B cell (primary cell): ENCODE results near the gene USE1. TPM values are rescaled to one million over a fixed set of nuclear protein-coding genes. Genes with fewer than 3 reads are reported as not detected.
A peak's percentile ranks its signal among the peaks of the same experiment; 100 is the strongest.

Experiments
- ATAC-seq: fragments of 200-7000 bp; cut with Tn5 transposase; one replicate; pipeline ENCODE4 v1.10.0; 2021; ENCODE audit warnings: low read depth, mild to moderate bottlenecking, moderate number of reproducible peaks, moderate library complexity
- CTCF ChIA-PET: fragments of 350-600 bp; sonication (Branson Sonifier 250); formaldehyde crosslinking; loops from one replicate; lab custom pipeline; 2021; ENCODE audit warnings: antibody characterized with exemption, inconsistent platforms; lab: Charles Lee
- POLR2A ChIA-PET: fragments of 350-600 bp; sonication (Branson Sonifier 250); formaldehyde crosslinking; loops from one replicate; lab custom pipeline; 2021; ENCODE audit warnings: antibody characterized with exemption; lab: Charles Lee
- DNase-seq: peaks from one replicate; pipeline ENCODE4 v3.0.0; 2013
- H2AFZ ChIP-seq: 2 replicates; pipeline ENCODE4 v1.6.1; 2012; ENCODE audit warnings: mild to moderate bottlenecking, low read depth, low read length; ENCODE audit not compliant: insufficient read depth, poor library complexity, severe bottlenecking
- H3K27ac ChIP-seq, 2 donors: 1 replicate in 1 of 2; 2 replicates in 1 of 2; pipeline ENCODE4 v1.5.1; 2012 to 2013; ENCODE audit warnings: low read length in 2 of 2, mild to moderate bottlenecking in 2 of 2, moderate library complexity in 1 of 2
- H3K27me3 ChIP-seq, 4 experiments: fragments of 200-600 bp in 1 of 4; sonication (generic) in 1 of 4; replicated peaks in 1 of 4; 1 replicate in 2 of 4; 2 replicates in 2 of 4; pipeline versions ENCODE4 v1.6.1 to v1.7.0; 2013 to 2016; ENCODE audit warnings: low read length in 3 of 4, mild to moderate bottlenecking in 2 of 4, mixed read lengths in 1 of 4, moderate library complexity in 1 of 4; ENCODE audit not compliant: insufficient read depth in 4 of 4, control insufficient read depth in 3 of 4; ENCODE audit errors: control extremely low read depth in 1 of 4
- H3K36me3 ChIP-seq, 2 experiments: replicated peaks in 1 of 2; 1 replicate in 1 of 2; 2 replicates in 1 of 2; pipeline versions ENCODE4 v1.6.1 to v1.7.1; 2013; ENCODE audit warnings: low read length in 1 of 2; ENCODE audit not compliant: insufficient read depth in 2 of 2, control insufficient read depth in 1 of 2; ENCODE audit errors: control extremely low read depth in 1 of 2, extremely low read depth in 1 of 2
- H3K4me1 ChIP-seq, 2 donors: fragments of 200-600 bp in 1 of 2; sonication (generic) in 1 of 2; 1 replicate in 1 of 2; 2 replicates in 1 of 2; pipeline versions ENCODE4 v1.5.1 to v1.6.1; 2013 to 2017; ENCODE audit warnings: low read length in 2 of 2; ENCODE audit not compliant: control insufficient read depth in 2 of 2, insufficient read depth in 2 of 2
- H3K4me2 ChIP-seq: replicated peaks from 2 replicates; pipeline ENCODE3; 2012; ENCODE audit warnings: mild to moderate bottlenecking, low read depth, low read length; ENCODE audit not compliant: poor library complexity, severe bottlenecking
- H3K4me3 ChIP-seq, 5 experiments: fragments of 200-600 bp in 1 of 5; sonication (generic) in 1 of 5; 1 replicate in 3 of 5; 2 replicates in 2 of 5; pipeline versions ENCODE4 v1.5.1 to v1.7.0; 2011 to 2016; ENCODE audit warnings: low read length in 4 of 5, mild to moderate bottlenecking in 4 of 5, low read depth in 2 of 5, control low read depth in 1 of 5, moderate library complexity in 1 of 5; ENCODE audit not compliant: insufficient read depth in 1 of 5; ENCODE audit errors: control extremely low read depth in 1 of 5, extremely low read depth in 1 of 5
- H3K79me2 ChIP-seq: fragments of 200-600 bp; sonication (generic); one replicate; pipeline ENCODE4 v1.6.0; 2016; ENCODE audit warnings: low read length; ENCODE audit not compliant: control insufficient read depth, insufficient read depth
- H3K9ac ChIP-seq: fragments of 200-600 bp; sonication (generic); 2 replicates; pipeline ENCODE4 v1.6.1; 2017; ENCODE audit warnings: mild to moderate bottlenecking, low read length, moderate library complexity
- H3K9me3 ChIP-seq, 3 donors: one replicate each; pipeline versions ENCODE4 v1.6.1 to v1.7.1; 2013; ENCODE audit warnings: low read length in 2 of 3; ENCODE audit not compliant: control insufficient read depth in 2 of 3, insufficient read depth in 1 of 3; ENCODE audit errors: control extremely low read depth in 1 of 3
- H4K20me1 ChIP-seq: 2 replicates; pipeline ENCODE4 v1.6.0; 2012; ENCODE audit warnings: mild to moderate bottlenecking, low read length; ENCODE audit not compliant: insufficient read depth, control insufficient read depth, poor library complexity, severe bottlenecking
- H3K27ac Mint-ChIP-seq: one replicate; pipeline ENCODE4 v1.8.0; 2021; ENCODE audit warnings: mixed read lengths
- H3K27me3 Mint-ChIP-seq: one replicate; pipeline ENCODE4 v1.8.0; 2021; ENCODE audit warnings: mixed read lengths
- H3K4me1 Mint-ChIP-seq: one replicate; pipeline ENCODE4 v1.8.0; 2021; ENCODE audit warnings: mixed read lengths
- H3K4me3 Mint-ChIP-seq: one replicate; pipeline ENCODE4 v1.8.0; 2021; ENCODE audit warnings: mixed read lengths
- H3K9me3 Mint-ChIP-seq: one replicate; pipeline ENCODE4 v1.8.0; 2022; ENCODE audit warnings: mixed read lengths; ENCODE audit not compliant: insufficient read depth
- CTCF ChIP-seq: fragments of 200-600 bp; IDR thresholded peaks from one replicate; pipeline ENCODE4 v1.8.0; 2022; ENCODE audit warnings: antibody characterized with exemption, mild to moderate bottlenecking
- EZH2 ChIP-seq: IDR thresholded peaks from 2 replicates; pipeline ENCODE4 v1.6.1; 2012; ENCODE audit warnings: borderline replicate concordance, low read depth, mild to moderate bottlenecking, moderate library complexity, low read length; ENCODE audit not compliant: insufficient read depth, poor library complexity, severe bottlenecking
- WGBS: methylation state at CpG from one replicate; pipeline ENCODE4 v1.1.5; 2013; ENCODE audit warnings: missing lambda C conversion rate; ENCODE audit not compliant: insufficient coverage; 5-methylcytosine and 5-hydroxymethylcytosine counted together
- intact Hi-C: fragments of 100-400 bp; cut with micrococcal nuclease; formaldehyde crosslinking; loops from one replicate; pipeline ENCODE4 v1.10.0; 2022
- polyA minus RNA-seq: library from RNA; depleted of rRNA, polyadenylated mRNA; stranded (reverse); fragments of >200 nt; gene quantifications from 2 replicates; pipeline ENCODE4 v1.2.3, GENCODE V29; 2012
- polyA plus RNA-seq: library from polyadenylated mRNA; depleted of rRNA; stranded (reverse); fragments of >200 nt; gene quantifications from 2 replicates; pipeline ENCODE4 v1.2.3, GENCODE V29; 2012
- total RNA-seq, 2 donors: library from RNA; stranded (reverse); fragments of 120-200 nt in 1 of 2; gene quantifications; 1 replicate in 1 of 2; 2 replicates in 1 of 2; pipeline versions ENCODE4 v1.2.3 to v1.2.4, GENCODE V29; 2013 to 2022

Gene USE1
- total RNA-seq (39.9 and 49.5 TPM in 2 replicates), polyA plus RNA-seq (48.3 and 56.5 TPM in 2 replicates), polyA minus RNA-seq (27.5 and 32.7 TPM in 2 replicates)
- 28.4 TPM for total RNA-seq (2013)

GRCh38 chr19:17215127-17215971, at the start of gene USE1:
TSS of gene USE1 (plus strand) at chr19:17215357. CDS start at chr19:17215406, 49 bp downstream.
- H3K9me3 ChIP-seq: no peaks in the 10 kb centered on the region
- peak within 1 kb of the TSS; percentile 97 for H3K27ac Mint-ChIP-seq

More at GRCh38 chr19:17215127-17215971, at the start of gene USE1:
- Histone ChIP-seq H2AFZ (peak within 1 kb of the TSS; percentile 81), H3K27ac (peak within 1 kb of the TSS; percentile 91), H3K4me2 (peak within 1 kb of the TSS; percentile 76), H3K79me2 (no peaks in the 10 kb centered on the region), H4K20me1 (no peaks in the 10 kb centered on the region), H3K9ac (peak within 1 kb of the TSS; percentile 89), H3K4me1 (peaks cover 10 to 24% of the 10 kb centered on the region in 2 donors), H3K4me3 (peak within 1 kb of the TSS; percentile 41 to 94 (median 80)), H3K27me3 (no peaks in the 10 kb centered on the region), H3K36me3 (peaks cover 0 to 37% of the 10 kb centered on the region in 2 experiments)
- Mint-ChIP-seq H3K9me3 (no peaks in the 10 kb centered on the region), H3K27me3 (no peaks in the 10 kb centered on the region), H3K4me1 (peaks cover 19% of the 10 kb centered on the region), H3K4me3 (peak within 1 kb of the TSS; percentile 92)
- TF ChIP-seq EZH2: no peak
- no peak for TF ChIP-seq CTCF
- WGBS: 6% methylated on average over 49 of the region's 56 CpGs
- intact Hi-C loops: loop anchor here (1.0 kb wide), 4 partner anchors 11 to 122 kb away; partner anchors contain the start of genes BABAM1, GTPBP3 and OCEL1
- ChIA-PET CTCF (interaction anchor here (0.7 to 3.0 kb wide), 13 partner anchors 9 to 149 kb away, joined by 3 to 13 read pairs (median 4); partner anchors contain the start of genes DDA1, MRPL34 and OCEL1), POLR2A (interaction anchor here (0.6 to 1.8 kb wide), 22 partner anchors 10 to 555 kb away, joined by 3 to 29 read pairs (median 4); partner anchors contain the start of genes MRPL34, MYO9B, NR2F6 and OCEL1)
- ATAC-seq: peak; percentile 93
- peak; percentile 93 for DNase-seq
